ENCODE results near the gene RNF103. TPM values are rescaled to one million over a fixed set of nuclear protein-coding genes. Genes with fewer than 3 reads are reported as not detected.

Gene RNF103
- total and polyA plus RNA-seq, 2 of the 13 experiments (the other 11 are each of a cell fraction or from before 2014, with no cell fraction given) = 19.8 to 21.1 TPM

DNA sequence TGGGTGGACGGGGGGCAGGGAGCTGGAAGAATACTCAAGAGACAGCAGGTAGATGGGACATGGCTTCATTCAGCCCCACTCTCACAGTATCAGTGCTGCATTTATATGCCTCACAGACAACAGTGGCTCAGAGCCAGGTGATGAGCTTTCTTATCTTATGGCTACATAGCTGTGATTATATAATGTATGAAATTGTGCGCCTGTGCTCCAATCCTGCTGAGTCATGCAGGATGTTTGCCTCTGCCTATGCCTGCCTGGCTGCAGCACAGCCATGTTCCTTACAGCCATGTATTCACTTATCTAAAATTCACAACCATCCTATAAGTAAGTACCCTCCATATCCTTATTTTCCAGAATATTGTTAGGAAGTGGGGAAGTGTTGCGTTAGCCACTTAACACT, 37.7 kb upstream of the RNF103 start:
- H3K36me3 ChIP-seq (replicated peaks in 1 of 2; ENCODE audit: control insufficient read depth in 1 of 2, insufficient read depth in 2 of 2, low read length in 2 of 2) = no peaks in the 10 kb centered on the region
- in situ Hi-C loops (cut with HindIII; ENCODE audit: extremely low pct_ligation_motif_present, low pct_unique_long_range_greater_than_20kb) = no loop called here
- H3K79me2 ChIP-seq (ENCODE audit: insufficient read depth, low read length) = no peaks in the 10 kb centered on the region
- H3K4me3 ChIP-seq (replicated peaks in 1 of 3; ENCODE audit: insufficient read depth in 1 of 3, low read depth in 2 of 3, low read length in 3 of 3) = no peak overlapping the region
- ATAC-seq (no peak), DNase-seq (ENCODE audit: low spot score) (no peak), FAIRE-seq (no peak)
- CTCF ChIA-PET (ENCODE audit: low intra/inter-chr PET ratio, low total read pairs) = no interaction called here
- H3K27me3 ChIP-seq (ENCODE audit: control insufficient read depth in 1 of 2, insufficient read depth in 2 of 2, low read length in 2 of 2) = no peaks in the 10 kb centered on the region
- no peaks in the 10 kb centered on the region for H3K4me1 ChIP-seq (ENCODE audit: insufficient read depth, low read length)
- peaks cover 12% of the 10 kb centered on the region; the same call in 1 of the 2 replicates for H3K9me3 ChIP-seq (ENCODE audit: low read length)
- H3K4me2 ChIP-seq (ENCODE audit: low read depth, low read length) = no peak overlapping the region
- intact Hi-C loops (cut with micrococcal nuclease; ENCODE audit: unreplicated experiment) = no loop called here
- BruUV-seq (replicated peaks) = no TSS peak
- POLR2A ChIA-PET = no interaction called here
- no peak overlapping the region for H3K9ac ChIP-seq (ENCODE audit: insufficient read depth, low read depth, low read length)
- 100% methylated on average over 3 of the region's 3 CpGs for WGBS (ENCODE audit: low lambda C conversion rate)
- H2AFZ ChIP-seq (ENCODE audit: low read length) = no peak overlapping the region
- no peaks in the 10 kb centered on the region for H4K20me1 ChIP-seq (ENCODE audit: insufficient read depth, low read length)
- no peak overlapping the region for H3K27ac ChIP-seq (ENCODE audit: extremely low read length, insufficient read depth, low read length)
- no peak for TF ChIP-seq ZSCAN22 (CRISPR knock-in tag; IDR thresholded peaks at IDR 0.05)
- TF ChIP-seq ZNF3 (CRISPR knock-in tag; IDR thresholded peaks at IDR 0.05) = no peak
- TF ChIP-seq, protein P1, sequence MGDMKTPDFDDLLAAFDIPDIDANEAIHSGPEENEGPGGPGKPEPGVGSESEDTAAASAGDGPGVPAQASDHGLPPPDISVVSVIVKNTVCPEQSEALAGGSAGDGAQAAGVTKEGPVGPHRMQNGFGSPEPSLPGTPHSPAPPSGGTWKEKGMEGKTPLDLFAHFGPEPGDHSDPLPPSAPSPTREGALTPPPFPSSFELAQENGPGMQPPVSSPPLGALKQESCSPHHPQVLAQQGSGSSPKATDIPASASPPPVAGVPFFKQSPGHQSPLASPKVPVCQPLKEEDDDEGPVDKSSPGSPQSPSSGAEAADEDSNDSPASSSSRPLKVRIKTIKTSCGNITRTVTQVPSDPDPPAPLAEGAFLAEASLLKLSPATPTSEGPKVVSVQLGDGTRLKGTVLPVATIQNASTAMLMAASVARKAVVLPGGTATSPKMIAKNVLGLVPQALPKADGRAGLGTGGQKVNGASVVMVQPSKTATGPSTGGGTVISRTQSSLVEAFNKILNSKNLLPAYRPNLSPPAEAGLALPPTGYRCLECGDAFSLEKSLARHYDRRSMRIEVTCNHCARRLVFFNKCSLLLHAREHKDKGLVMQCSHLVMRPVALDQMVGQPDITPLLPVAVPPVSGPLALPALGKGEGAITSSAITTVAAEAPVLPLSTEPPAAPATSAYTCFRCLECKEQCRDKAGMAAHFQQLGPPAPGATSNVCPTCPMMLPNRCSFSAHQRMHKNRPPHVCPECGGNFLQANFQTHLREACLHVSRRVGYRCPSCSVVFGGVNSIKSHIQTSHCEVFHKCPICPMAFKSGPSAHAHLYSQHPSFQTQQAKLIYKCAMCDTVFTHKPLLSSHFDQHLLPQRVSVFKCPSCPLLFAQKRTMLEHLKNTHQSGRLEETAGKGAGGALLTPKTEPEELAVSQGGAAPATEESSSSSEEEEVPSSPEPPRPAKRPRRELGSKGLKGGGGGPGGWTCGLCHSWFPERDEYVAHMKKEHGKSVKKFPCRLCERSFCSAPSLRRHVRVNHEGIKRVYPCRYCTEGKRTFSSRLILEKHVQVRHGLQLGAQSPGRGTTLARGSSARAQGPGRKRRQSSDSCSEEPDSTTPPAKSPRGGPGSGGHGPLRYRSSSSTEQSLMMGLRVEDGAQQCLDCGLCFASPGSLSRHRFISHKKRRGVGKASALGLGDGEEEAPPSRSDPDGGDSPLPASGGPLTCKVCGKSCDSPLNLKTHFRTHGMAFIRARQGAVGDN (CRISPR knock-in tag; IDR thresholded peaks at IDR 0.05) = no peak
- TF ChIP-seq SP5 (CRISPR knock-in tag; IDR thresholded peaks at IDR 0.05; ENCODE audit: borderline replicate concordance, low read depth) = no peak
- no peak for TF ChIP-seq MTA1 (CRISPR knock-in tag; IDR thresholded peaks at IDR 0.05; ENCODE audit: borderline replicate concordance)
- no peak for TF ChIP-seq IRF2 (CRISPR knock-in tag; IDR thresholded peaks at IDR 0.05)
- no peak for TF ChIP-seq ADNP (CRISPR knock-in tag; IDR thresholded peaks at IDR 0.05)
- TF ChIP-seq NFE2L2 (IDR thresholded peaks at IDR 0.05; ENCODE audit: low read length) = peak; percentile 77
- 0 out of 4 replicates have a peak, but pooled peaks of 1 of the 2 experiments have one; percentile 2 for TF ChIP-seq MAFK (conservative IDR thresholded peaks at IDR 0.05 in 1 of 2, IDR thresholded peaks at IDR 0.05 in 1 of 2; ENCODE audit: low read length in 2 of 2)
- TF ChIP-seq ZNF670 (CRISPR knock-in tag; IDR thresholded peaks at IDR 0.05; ENCODE audit: borderline replicate concordance) = no peak
- no peak for TF ChIP-seq ZNF543 (CRISPR knock-in tag; IDR thresholded peaks at IDR 0.05)
- 0 out of 2 replicates have a peak, but pooled peaks have one; percentile 51 for TF ChIP-seq TOPORS (CRISPR knock-in tag; IDR thresholded peaks at IDR 0.05)
- TF ChIP-seq, protein P2, sequence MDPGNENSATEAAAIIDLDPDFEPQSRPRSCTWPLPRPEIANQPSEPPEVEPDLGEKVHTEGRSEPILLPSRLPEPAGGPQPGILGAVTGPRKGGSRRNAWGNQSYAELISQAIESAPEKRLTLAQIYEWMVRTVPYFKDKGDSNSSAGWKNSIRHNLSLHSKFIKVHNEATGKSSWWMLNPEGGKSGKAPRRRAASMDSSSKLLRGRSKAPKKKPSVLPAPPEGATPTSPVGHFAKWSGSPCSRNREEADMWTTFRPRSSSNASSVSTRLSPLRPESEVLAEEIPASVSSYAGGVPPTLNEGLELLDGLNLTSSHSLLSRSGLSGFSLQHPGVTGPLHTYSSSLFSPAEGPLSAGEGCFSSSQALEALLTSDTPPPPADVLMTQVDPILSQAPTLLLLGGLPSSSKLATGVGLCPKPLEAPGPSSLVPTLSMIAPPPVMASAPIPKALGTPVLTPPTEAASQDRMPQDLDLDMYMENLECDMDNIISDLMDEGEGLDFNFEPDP (CRISPR knock-in tag; conservative IDR thresholded peaks at IDR 0.05) = no peak
- TF ChIP-seq, protein P3, sequence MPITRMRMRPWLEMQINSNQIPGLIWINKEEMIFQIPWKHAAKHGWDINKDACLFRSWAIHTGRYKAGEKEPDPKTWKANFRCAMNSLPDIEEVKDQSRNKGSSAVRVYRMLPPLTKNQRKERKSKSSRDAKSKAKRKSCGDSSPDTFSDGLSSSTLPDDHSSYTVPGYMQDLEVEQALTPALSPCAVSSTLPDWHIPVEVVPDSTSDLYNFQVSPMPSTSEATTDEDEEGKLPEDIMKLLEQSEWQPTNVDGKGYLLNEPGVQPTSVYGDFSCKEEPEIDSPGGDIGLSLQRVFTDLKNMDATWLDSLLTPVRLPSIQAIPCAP (CRISPR knock-in tag; IDR thresholded peaks at IDR 0.05; ENCODE audit: low read depth) = no peak
- no peak for TF ChIP-seq NCOA2 (CRISPR knock-in tag; IDR thresholded peaks at IDR 0.05)
- TF ChIP-seq, protein P4, sequence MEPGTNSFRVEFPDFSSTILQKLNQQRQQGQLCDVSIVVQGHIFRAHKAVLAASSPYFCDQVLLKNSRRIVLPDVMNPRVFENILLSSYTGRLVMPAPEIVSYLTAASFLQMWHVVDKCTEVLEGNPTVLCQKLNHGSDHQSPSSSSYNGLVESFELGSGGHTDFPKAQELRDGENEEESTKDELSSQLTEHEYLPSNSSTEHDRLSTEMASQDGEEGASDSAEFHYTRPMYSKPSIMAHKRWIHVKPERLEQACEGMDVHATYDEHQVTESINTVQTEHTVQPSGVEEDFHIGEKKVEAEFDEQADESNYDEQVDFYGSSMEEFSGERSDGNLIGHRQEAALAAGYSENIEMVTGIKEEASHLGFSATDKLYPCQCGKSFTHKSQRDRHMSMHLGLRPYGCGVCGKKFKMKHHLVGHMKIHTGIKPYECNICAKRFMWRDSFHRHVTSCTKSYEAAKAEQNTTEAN (CRISPR knock-in tag; conservative IDR thresholded peaks at IDR 0.05) = no peak
- TF ChIP-seq, protein P5, sequence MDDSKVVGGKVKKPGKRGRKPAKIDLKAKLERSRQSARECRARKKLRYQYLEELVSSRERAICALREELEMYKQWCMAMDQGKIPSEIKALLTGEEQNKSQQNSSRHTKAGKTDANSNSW (CRISPR knock-in tag; IDR thresholded peaks at IDR 0.05; ENCODE audit: borderline replicate concordance) = no peak
- TF ChIP-seq NFIC (IDR thresholded peaks at IDR 0.05; ENCODE audit: low read length) = no peak
- no peak for TF ChIP-seq SKI (IDR thresholded peaks at IDR 0.05; ENCODE audit: partially characterized antibody)
- TF ChIP-seq ZFP36L1 (CRISPR knock-in tag; IDR thresholded peaks at IDR 0.05) = no peak

All from HepG2 (cell line).